Breast epithelium (tissue), 4 donors: ENCODE data around the gene GABRA5. TPM values are rescaled to one million over a fixed set of nuclear protein-coding genes. Genes with fewer than 3 reads are reported as not detected.

ENCODE experiments used
- DNase-seq, 2 donors: peaks; one replicate each; pipeline ENCODE4 v3.0.0-alpha.2; 2019; ENCODE audit warnings: low spot score in 2 of 2
- H3K27ac ChIP-seq, 2 donors: fragments of 200-600 bp; sonication (generic) in 1 of 2; one replicate each; pipeline ENCODE4 v1.5.1; 2016 to 2019; ENCODE audit warnings: mild to moderate bottlenecking in 1 of 2
- H3K27me3 ChIP-seq, 2 donors: fragments of 200-600 bp; sonication (generic) in 1 of 2; one replicate each; pipeline versions ENCODE4 v1.5.1 to v1.6.0; 2017 to 2019; ENCODE audit warnings: control low read depth in 1 of 2, mild to moderate bottlenecking in 1 of 2
- H3K36me3 ChIP-seq: fragments of 200-600 bp; one replicate; pipeline ENCODE4 v1.5.1; 2019
- H3K4me1 ChIP-seq, 2 donors: fragments of 200-600 bp; sonication (generic); one replicate each; pipeline ENCODE4 v1.5.1; 2016 to 2019; ENCODE audit warnings: control low read depth in 1 of 2
- H3K4me3 ChIP-seq, 3 donors: fragments of 200-600 bp; sonication (generic); 1 replicate in 2 of 3; 2 replicates in 1 of 3; pipeline ENCODE4 v1.5.1; 2016 to 2019; ENCODE audit warnings: mild to moderate bottlenecking in 3 of 3, moderate library complexity in 2 of 3
- H3K9me3 ChIP-seq, 2 donors: fragments of 200-600 bp; sonication (generic) in 1 of 2; one replicate each; pipeline ENCODE4 v1.5.1; 2016 to 2019; ENCODE audit warnings: control low read depth in 1 of 2
- CTCF ChIP-seq, 3 donors: fragments of 450-650 bp; IDR thresholded peaks; one replicate each; pipeline ENCODE4 v1.5.1; 2016 to 2017; ENCODE audit warnings: antibody characterized with exemption in 3 of 3, mild to moderate bottlenecking in 3 of 3, moderate library complexity in 3 of 3
- POLR2A ChIP-seq: fragments of 450-650 bp; IDR thresholded peaks from one replicate; pipeline ENCODE4 v1.6.1; 2016; ENCODE audit warnings: antibody characterized with exemption, mild to moderate bottlenecking, moderate library complexity
- POLR2AphosphoS5 ChIP-seq, 3 donors: sonication (generic); formaldehyde crosslinking; IDR thresholded peaks; one replicate each; pipeline ENCODE4 v1.6.1; 2017; ENCODE audit warnings: antibody characterized with exemption in 3 of 3
- intact Hi-C: fragments of 100-400 bp; cut with DNase I; formaldehyde crosslinking; loops from one replicate; pipeline ENCODE4 v1.15.1; 2023; ENCODE audit warnings: low total_unique reads
- total RNA-seq, 3 donors: library from RNA; depleted of rRNA; stranded (reverse); fragments of >200 nt; gene quantifications; one replicate each; pipeline ENCODE4 v1.1.0, GENCODE V29; 2016

GABRA5 gene
- total RNA-seq, 3 donors from 2014 or later, result not detected

- Histone ChIP-seq H3K4me1 (no peaks in the 10 kb centered on the region), H3K36me3 (no peaks in the 10 kb centered on the region), H3K4me3 (no peak overlapping the region), H3K27ac (no peak overlapping the region), H3K9me3 (no peaks in the 10 kb centered on the region), H3K27me3 (no peaks in the 10 kb centered on the region)
- no peak for TF ChIP-seq CTCF (IDR thresholded peaks at IDR 0.05)
- no peak for TF ChIP-seq POLR2A
- no peak for TF ChIP-seq POLR2AphosphoS5 (IDR thresholded peaks at IDR 0.05)
- DNase-seq, result no peak
- intact Hi-C loops, result no loop called here
Observed at GRCh38 chr15:26883466-26883865, 16.6 kb downstream of the GABRA5 start.

- TF ChIP-seq CTCF (IDR thresholded peaks at IDR 0.05) (no peak), POLR2A (no peak), POLR2AphosphoS5 (IDR thresholded peaks at IDR 0.05) (no peak)
- Histone ChIP-seq H3K27me3 (no peaks in the 10 kb centered on the region), H3K9me3 (no peaks in the 10 kb centered on the region), H3K27ac (no peak overlapping the region), H3K36me3 (no peaks in the 10 kb centered on the region), H3K4me3 (no peak overlapping the region), H3K4me1 (no peaks in the 10 kb centered on the region)
- intact Hi-C loops, result no loop called here
- no peak for DNase-seq
Observed at GRCh38 chr15:26886566-26886965, 19.7 kb downstream of the GABRA5 start.

- no peaks in the 10 kb centered on the region for H3K36me3 ChIP-seq
- TF ChIP-seq POLR2A, result no peak
- TF ChIP-seq CTCF (IDR thresholded peaks at IDR 0.05), result no peak
- TF ChIP-seq POLR2AphosphoS5 (IDR thresholded peaks at IDR 0.05), result no peak
- no peak for DNase-seq
- no peak overlapping the region for H3K27ac ChIP-seq
- H3K27me3 ChIP-seq, result no peaks in the 10 kb centered on the region
- no peak overlapping the region for H3K4me3 ChIP-seq
- intact Hi-C loops, result no loop called here
- H3K9me3 ChIP-seq, result no peaks in the 10 kb centered on the region
- H3K4me1 ChIP-seq, result no peaks in the 10 kb centered on the region
Observed at GRCh38 chr15:26887926-26888666, 21.2 kb downstream of the GABRA5 start.

GRCh38 chr15:26888761-26889160 lies 21.9 kb downstream of the GABRA5 start:
- Histone ChIP-seq H3K27ac (no peak overlapping the region), H3K36me3 (no peaks in the 10 kb centered on the region), H3K4me3 (peak overlapping the region in 1 of 3 donors; percentile 4), H3K4me1 (no peaks in the 10 kb centered on the region), H3K9me3 (no peaks in the 10 kb centered on the region), H3K27me3 (no peaks in the 10 kb centered on the region)
- intact Hi-C loops, result no loop called here
- no peak for DNase-seq
- TF ChIP-seq POLR2A (no peak), CTCF (IDR thresholded peaks at IDR 0.05) (no peak), POLR2AphosphoS5 (IDR thresholded peaks at IDR 0.05) (no peak)

GRCh38 chr15:26889298-26889898 lies 22.5 kb downstream of the GABRA5 start:
- TF ChIP-seq POLR2A, result no peak
- TF ChIP-seq CTCF (IDR thresholded peaks at IDR 0.05), result peak; percentile 35 to 63 (median 60)
- intact Hi-C loops, result no loop called here
- no peaks in the 10 kb centered on the region for H3K9me3 ChIP-seq
- no peaks in the 10 kb centered on the region for H3K36me3 ChIP-seq
- no peak overlapping the region for H3K27ac ChIP-seq
- DNase-seq, result peak in 1 of 2 donors; percentile 30
- H3K27me3 ChIP-seq, result no peaks in the 10 kb centered on the region
- H3K4me1 ChIP-seq, result no peaks in the 10 kb centered on the region
- H3K4me3 ChIP-seq, result peak overlapping the region in 1 of 3 donors; percentile 4
